K562 (cell line): ENCODE data around the gene ZNF839. TPM values are rescaled to one million over a fixed set of nuclear protein-coding genes. Genes with fewer than 3 reads are reported as not detected.
A peak's percentile ranks its signal among the peaks of the same experiment; 100 is the strongest.

ENCODE experiments used
- ATF1 ChIP-seq, 2 experiments: fragments of 450-650 bp in 1 of 2; IDR thresholded peaks; 2 replicates each; pipeline ENCODE4 v1.6.1; 2016; ENCODE audit warnings: missing compliant biosample characterization in 1 of 2, missing genetic modification characterization in 1 of 2
- DPF2 ChIP-seq: fragments of 450-650 bp; IDR thresholded peaks from 2 replicates; pipeline ENCODE4 v1.6.1; 2016
- EP400 ChIP-seq: fragments of 450-650 bp; IDR thresholded peaks from 2 replicates; pipeline ENCODE4 v1.6.1; 2017; ENCODE audit warnings: antibody characterized with exemption, mild to moderate bottlenecking, moderate library complexity
- GABPB1 ChIP-seq: sonication (generic); formaldehyde crosslinking; IDR thresholded peaks from 2 replicates; pipeline ENCODE4 v1.8.0; 2022; ENCODE audit warnings: mild to moderate bottlenecking, missing genetic modification reagents
- MAZ ChIP-seq, 2 experiments: fragments of 450-650 bp in 1 of 2; sonication (generic) in 1 of 2; formaldehyde crosslinking; IDR thresholded peaks in 1 of 2; conservative IDR thresholded peaks in 1 of 2; 2 replicates each; pipeline versions ENCODE4 v1.4.0 to v1.5.0; 2020; ENCODE audit warnings: mild to moderate bottlenecking in 1 of 2, missing genetic modification reagents in 1 of 2
- ZBTB7A ChIP-seq: IDR thresholded peaks from 2 replicates; pipeline ENCODE4 v1.6.1; 2011; ENCODE audit warnings: low read depth, mild to moderate bottlenecking, low read length, moderate library complexity, borderline replicate concordance; ENCODE audit not compliant: control insufficient read depth
- ZFPM2 ChIP-seq: fragments of 250-450 bp; sonication (Bioruptor Pico); IDR thresholded peaks from 2 replicates; pipeline ENCODE4 v1.5.1; 2022; ENCODE audit warnings: mild to moderate bottlenecking
- ZNF668 ChIP-seq: fragments of 250-450 bp; sonication (Bioruptor Pico); IDR thresholded peaks from 2 replicates; pipeline ENCODE4 v1.8.0; 2022; ENCODE audit warnings: mild to moderate bottlenecking, inconsistent platforms
- polyA plus RNA-seq, 8 experiments: library from polyadenylated mRNA; depleted of rRNA in 4 of 8; stranded (reverse) in 5 of 8; unstranded in 3 of 8; fragments of >200 nt; fragmentation: Nextera tagmentation in 2 of 8; fragmentation: Illumina TruSeq in 1 of 8; extraction: Ambion mirVana in 2 of 8; extraction: Trizol in 1 of 8; gene quantifications; 2 replicates each; pipeline versions ENCODE4 v1.2.1 to v1.2.3, GENCODE V29; 2011 to 2014; ENCODE audit warnings: inconsistent platforms in 1 of 8, missing spikeins in 1 of 8
- total RNA-seq, 7 experiments: library from RNA; depleted of rRNA in 6 of 7; stranded (reverse); fragments of >200 nt in 6 of 7; fragmentation: Illumina TruSeq in 2 of 7; extraction: Trizol in 2 of 7; gene quantifications; 2 replicates each; pipeline versions ENCODE4 v1.2.1 to v1.2.3, GENCODE V29; 2011 to 2021; ENCODE audit warnings: low replicate concordance in 1 of 7
- TF ChIP-seq, protein P1 (sequence below): fragments of 450-650 bp; IDR thresholded peaks from 2 replicates; pipeline ENCODE4 v1.6.1; 2016; ENCODE audit warnings: antibody characterized with exemption
- TF ChIP-seq, protein P2 (sequence below): fragments of 450-650 bp; formaldehyde crosslinking; IDR thresholded peaks from 2 replicates; pipeline ENCODE4 v1.4.0; 2020; ENCODE audit warnings: mild to moderate bottlenecking, moderate library complexity
- TF ChIP-seq, protein P3 (sequence below): fragments of 200-800 bp; sonication (Bioruptor generic); IDR thresholded peaks from 2 replicates; pipeline ENCODE4 v1.6.1; 2017; ENCODE audit warnings: missing genetic modification characterization, missing compliant biosample characterization
- TF ChIP-seq, protein P4 (sequence below), 2 experiments: IDR thresholded peaks; 2 replicates each; pipeline ENCODE4 v1.6.1; 2011; ENCODE audit warnings: borderline replicate concordance in 1 of 2, control low read depth in 1 of 2, low read depth in 1 of 2, low read length in 1 of 2, mild to moderate bottlenecking in 1 of 2, mixed read lengths in 1 of 2, moderate library complexity in 1 of 2; ENCODE audit not compliant: insufficient read depth in 1 of 2, insufficient read length in 1 of 2, poor library complexity in 1 of 2, severe bottlenecking in 1 of 2; ENCODE audit errors: extremely low read depth in 1 of 2
- TF ChIP-seq, protein P5 (sequence below): fragments of 150-350 bp; conservative IDR thresholded peaks from 2 replicates; pipeline ENCODE4 v1.6.1; 2014; ENCODE audit warnings: low read length
- TF ChIP-seq, protein P6 (sequence below), 2 experiments: fragments of 250-450 bp in 1 of 2; fragments of 450-650 bp in 1 of 2; sonication (Bioruptor Pico) in 1 of 2; IDR thresholded peaks; 2 replicates each; pipeline versions ENCODE4 v1.6.1 to v1.8.0; 2016 to 2021; ENCODE audit warnings: mild to moderate bottlenecking in 2 of 2, moderate library complexity in 2 of 2, missing compliant biosample characterization in 1 of 2, missing genetic modification characterization in 1 of 2

The ZNF839 gene
- total and polyA plus RNA-seq, 9 of the 15 experiments (the other 6 are each of a cell fraction or from before 2014, with no cell fraction given), result 0.42 to 8.4 (median 5.7) TPM

DNA sequence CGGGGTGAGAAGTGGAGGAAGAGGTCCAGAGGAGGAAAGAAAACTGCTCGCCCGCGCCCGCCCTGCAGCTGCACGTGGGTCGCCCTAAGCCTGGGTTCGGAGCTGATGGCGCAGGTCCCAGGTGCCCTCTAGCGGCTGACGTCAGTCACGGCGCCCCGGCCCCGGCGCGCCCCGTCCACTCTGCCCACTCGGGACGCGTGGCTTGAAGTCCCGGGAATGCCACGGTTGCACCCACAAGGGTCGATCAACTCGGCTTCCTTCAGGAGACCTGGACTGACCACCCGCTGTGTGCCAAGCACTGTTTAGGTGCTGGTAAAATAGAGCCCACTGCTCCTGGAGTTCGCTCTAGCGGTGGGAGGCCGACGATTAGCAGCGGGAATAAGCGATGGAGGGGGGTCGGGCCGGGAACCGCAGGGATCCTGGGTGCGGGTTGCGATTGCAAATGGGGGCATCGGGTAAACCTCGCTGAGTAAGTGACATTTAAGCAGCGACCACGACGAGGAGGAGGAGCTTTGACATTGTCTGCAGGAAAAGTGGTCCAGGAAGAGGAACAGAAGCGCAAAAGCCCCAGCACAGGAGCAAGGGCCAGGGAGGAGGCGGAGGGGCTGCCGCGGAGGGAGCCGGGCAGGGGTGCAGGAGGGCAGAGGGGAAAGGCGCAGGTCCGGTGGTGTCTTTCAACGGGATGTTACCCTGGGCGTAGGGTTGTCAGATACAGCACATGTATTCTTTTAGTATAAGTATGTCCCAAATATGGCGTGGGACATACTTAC, 5.1 kb upstream of the ZNF839 start (continued):
- TF ChIP-seq, protein P1, sequence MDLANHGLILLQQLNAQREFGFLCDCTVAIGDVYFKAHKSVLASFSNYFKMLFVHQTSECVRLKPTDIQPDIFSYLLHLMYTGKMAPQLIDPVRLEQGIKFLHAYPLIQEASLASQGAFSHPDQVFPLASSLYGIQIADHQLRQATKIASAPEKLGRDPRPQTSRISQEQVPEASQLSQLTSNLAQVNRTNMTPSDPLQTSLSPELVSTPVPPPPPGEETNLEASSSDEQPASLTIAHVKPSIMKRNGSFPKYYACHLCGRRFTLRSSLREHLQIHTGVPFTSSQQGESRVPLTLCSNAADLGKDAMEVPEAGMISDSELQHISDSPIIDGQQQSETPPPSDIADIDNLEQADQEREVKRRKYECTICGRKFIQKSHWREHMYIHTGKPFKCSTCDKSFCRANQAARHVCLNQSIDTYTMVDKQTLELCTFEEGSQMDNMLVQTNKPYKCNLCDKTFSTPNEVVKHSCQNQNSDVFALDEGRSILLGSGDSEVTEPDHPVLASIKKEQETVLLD, result peak; percentile 69; the same call in 1 of the 2 replicates
- TF ChIP-seq ATF1 (CRISPR knock-in tag; IDR thresholded peaks at IDR 0.05), result no peak
- TF ChIP-seq ATF1 (tag; IDR thresholded peaks at IDR 0.05), result peak; percentile 60
- TF ChIP-seq, protein P2, sequence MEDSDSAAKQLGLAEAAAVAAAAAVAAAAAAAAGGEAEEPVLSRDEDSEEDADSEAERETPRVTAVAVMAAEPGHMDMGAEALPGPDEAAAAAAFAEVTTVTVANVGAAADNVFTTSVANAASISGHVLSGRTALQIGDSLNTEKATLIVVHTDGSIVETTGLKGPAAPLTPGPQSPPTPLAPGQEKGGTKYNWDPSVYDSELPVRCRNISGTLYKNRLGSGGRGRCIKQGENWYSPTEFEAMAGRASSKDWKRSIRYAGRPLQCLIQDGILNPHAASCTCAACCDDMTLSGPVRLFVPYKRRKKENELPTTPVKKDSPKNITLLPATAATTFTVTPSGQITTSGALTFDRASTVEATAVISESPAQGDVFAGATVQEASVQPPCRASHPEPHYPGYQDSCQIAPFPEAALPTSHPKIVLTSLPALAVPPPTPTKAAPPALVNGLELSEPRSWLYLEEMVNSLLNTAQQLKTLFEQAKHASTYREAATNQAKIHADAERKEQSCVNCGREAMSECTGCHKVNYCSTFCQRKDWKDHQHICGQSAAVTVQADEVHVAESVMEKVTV (CRISPR knock-in tag), result peak; percentile 68; the same call in 1 of the 2 replicates
- TF ChIP-seq, protein P3, sequence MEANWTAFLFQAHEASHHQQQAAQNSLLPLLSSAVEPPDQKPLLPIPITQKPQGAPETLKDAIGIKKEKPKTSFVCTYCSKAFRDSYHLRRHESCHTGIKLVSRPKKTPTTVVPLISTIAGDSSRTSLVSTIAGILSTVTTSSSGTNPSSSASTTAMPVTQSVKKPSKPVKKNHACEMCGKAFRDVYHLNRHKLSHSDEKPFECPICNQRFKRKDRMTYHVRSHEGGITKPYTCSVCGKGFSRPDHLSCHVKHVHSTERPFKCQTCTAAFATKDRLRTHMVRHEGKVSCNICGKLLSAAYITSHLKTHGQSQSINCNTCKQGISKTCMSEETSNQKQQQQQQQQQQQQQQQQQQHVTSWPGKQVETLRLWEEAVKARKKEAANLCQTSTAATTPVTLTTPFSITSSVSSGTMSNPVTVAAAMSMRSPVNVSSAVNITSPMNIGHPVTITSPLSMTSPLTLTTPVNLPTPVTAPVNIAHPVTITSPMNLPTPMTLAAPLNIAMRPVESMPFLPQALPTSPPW, result 0 out of 2 replicates have a peak, but pooled peaks have one; percentile 32
- TF ChIP-seq ZBTB7A, result peak; percentile 17; the same call in 1 of the 2 replicates
- TF ChIP-seq MAZ (CRISPR knock-in tag; conservative IDR thresholded peaks at IDR 0.05 in 1 of 2, IDR thresholded peaks at IDR 0.05 in 1 of 2), result peak; percentile 37 to 87
- TF ChIP-seq GABPB1, result peak; percentile 41; the same call in 1 of the 2 replicates
- no peak for TF ChIP-seq ZFPM2 (CRISPR knock-in tag)
- TF ChIP-seq, protein P4, sequence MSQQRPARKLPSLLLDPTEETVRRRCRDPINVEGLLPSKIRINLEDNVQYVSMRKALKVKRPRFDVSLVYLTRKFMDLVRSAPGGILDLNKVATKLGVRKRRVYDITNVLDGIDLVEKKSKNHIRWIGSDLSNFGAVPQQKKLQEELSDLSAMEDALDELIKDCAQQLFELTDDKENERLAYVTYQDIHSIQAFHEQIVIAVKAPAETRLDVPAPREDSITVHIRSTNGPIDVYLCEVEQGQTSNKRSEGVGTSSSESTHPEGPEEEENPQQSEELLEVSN (IDR thresholded peaks at IDR 0.05; ENCODE audit: borderline replicate concordance in 1 of 2, extremely low read depth in 1 of 2, insufficient read depth in 1 of 2, insufficient read length in 1 of 2, low read depth in 1 of 2, low read length in 1 of 2, poor library complexity in 1 of 2, severe bottlenecking in 1 of 2), result peak; percentile 85 to 93
- no peak for TF ChIP-seq DPF2
- TF ChIP-seq, protein P5, sequence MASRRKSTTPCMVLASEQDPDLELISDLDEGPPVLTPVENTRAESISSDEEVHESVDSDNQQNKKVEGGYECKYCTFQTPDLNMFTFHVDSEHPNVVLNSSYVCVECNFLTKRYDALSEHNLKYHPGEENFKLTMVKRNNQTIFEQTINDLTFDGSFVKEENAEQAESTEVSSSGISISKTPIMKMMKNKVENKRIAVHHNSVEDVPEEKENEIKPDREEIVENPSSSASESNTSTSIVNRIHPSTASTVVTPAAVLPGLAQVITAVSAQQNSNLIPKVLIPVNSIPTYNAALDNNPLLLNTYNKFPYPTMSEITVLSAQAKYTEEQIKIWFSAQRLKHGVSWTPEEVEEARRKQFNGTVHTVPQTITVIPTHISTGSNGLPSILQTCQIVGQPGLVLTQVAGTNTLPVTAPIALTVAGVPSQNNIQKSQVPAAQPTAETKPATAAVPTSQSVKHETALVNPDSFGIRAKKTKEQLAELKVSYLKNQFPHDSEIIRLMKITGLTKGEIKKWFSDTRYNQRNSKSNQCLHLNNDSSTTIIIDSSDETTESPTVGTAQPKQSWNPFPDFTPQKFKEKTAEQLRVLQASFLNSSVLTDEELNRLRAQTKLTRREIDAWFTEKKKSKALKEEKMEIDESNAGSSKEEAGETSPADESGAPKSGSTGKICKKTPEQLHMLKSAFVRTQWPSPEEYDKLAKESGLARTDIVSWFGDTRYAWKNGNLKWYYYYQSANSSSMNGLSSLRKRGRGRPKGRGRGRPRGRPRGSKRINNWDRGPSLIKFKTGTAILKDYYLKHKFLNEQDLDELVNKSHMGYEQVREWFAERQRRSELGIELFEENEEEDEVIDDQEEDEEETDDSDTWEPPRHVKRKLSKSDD, result peak; percentile 91; the same call in 1 of the 2 replicates
- peak; percentile 71 for TF ChIP-seq EP400
- TF ChIP-seq ZNF668 (CRISPR knock-in tag), result no peak
- TF ChIP-seq, protein P6, sequence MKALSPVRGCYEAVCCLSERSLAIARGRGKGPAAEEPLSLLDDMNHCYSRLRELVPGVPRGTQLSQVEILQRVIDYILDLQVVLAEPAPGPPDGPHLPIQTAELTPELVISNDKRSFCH (CRISPR knock-in tag; IDR thresholded peaks at IDR 0.05), result no peak
- TF ChIP-seq, protein P6 (tag; IDR thresholded peaks at IDR 0.05), result peak; percentile 51; the same call in 1 of the 2 replicates
